RWPE1 (cell line): ENCODE measurements around the gene KCNIP2.

Experiments
- CTCF ChIA-PET: fragments of 350-600 bp; sonication (Branson Sonifier 250); formaldehyde crosslinking; extraction: SDS; loops from one replicate; lab custom pipeline; 2021; lab: Yijun Ruan, JAX
- POLR2A ChIA-PET: fragments of 400-600 bp; formaldehyde crosslinking; extraction: SDS; loops from one replicate; lab custom pipeline; 2020; ENCODE audit warnings: antibody characterized with exemption; ENCODE audit not compliant: low non-redundant PET; lab: Yijun Ruan, JAX
- DNase-seq: peaks from one replicate; pipeline ENCODE4 v3.0.0; 2012; ENCODE audit warnings: low spot score
- H3K27ac ChIP-seq: fragments of 450-650 bp; 2 replicates; pipeline ENCODE4 v1.5.1; 2017
- CTCF ChIP-seq: fragments of 450-650 bp; conservative IDR thresholded peaks from 2 replicates; pipeline ENCODE4 v1.5.1; 2017; ENCODE audit warnings: low read depth, mild to moderate bottlenecking

KCNIP2 gene

GRCh38 chr10:101886521-101887312, 43.1 kb upstream of the KCNIP2 start:
- DNase-seq: no peak
- no peak overlapping the region for H3K27ac ChIP-seq
- CTCF ChIA-PET: interaction anchor here (0.6 to 1.0 kb wide), 2 partner anchors 22 to 123 kb away, joined by 3 to 4 read pairs; no protein-coding TSS in a partner anchor
- no peak for TF ChIP-seq CTCF
- POLR2A ChIA-PET: no interaction called here

- ChIA-PET POLR2A (no interaction called here), CTCF (interaction anchor here (0.6 to 2.8 kb wide), 3 partner anchors 9 to 30 kb away, joined by 3 to 19 read pairs (median 3); no protein-coding TSS in a partner anchor)
- TF ChIP-seq CTCF: no peak
- no peak for DNase-seq
- H3K27ac ChIP-seq: no peak overlapping the region
Observed at GRCh38 chr10:101881036-101881774, 37.6 kb upstream of the KCNIP2 start.

GRCh38 chr10:101880232-101880573, 36.6 kb upstream of the KCNIP2 start:
- TF ChIP-seq CTCF: no peak
- H3K27ac ChIP-seq: no peak overlapping the region
- ChIA-PET CTCF (interaction anchor here (2.6 to 2.8 kb wide), 2 partner anchors 10 to 40 kb away, joined by 19 to 22 read pairs; no protein-coding TSS in a partner anchor), POLR2A (no interaction called here)
- no peak for DNase-seq

GRCh38 chr10:101879456-101880231, 36.0 kb upstream of the KCNIP2 start:
- H3K27ac ChIP-seq: no peak overlapping the region
- ChIA-PET POLR2A (no interaction called here), CTCF (interaction anchor here (0.7 to 2.8 kb wide), 3 partner anchors 10 to 39 kb away, joined by 3 to 22 read pairs (median 19); no protein-coding TSS in a partner anchor)
- DNase-seq: no peak
- TF ChIP-seq CTCF: no peak

GRCh38 chr10:101878869-101879268, 35.3 kb upstream of the KCNIP2 start:
- TF ChIP-seq CTCF: no peak
- H3K27ac ChIP-seq: no peak overlapping the region
- POLR2A ChIA-PET: interaction anchor here (0.7 kb wide), 1 partner anchor 136 kb away, joined by 3 read pairs; no protein-coding TSS in a partner anchor
- no peak for DNase-seq
- CTCF ChIA-PET: interaction anchor here (0.6 to 2.8 kb wide), 4 partner anchors 11 to 1273 kb away, joined by 3 to 22 read pairs (median 14); no protein-coding TSS in a partner anchor
